Measurements from ENCODE around the gene GTF3C5. TPM values are rescaled to one million over a fixed set of nuclear protein-coding genes. Genes with fewer than 3 reads are reported as not detected.

The GTF3C5 gene
- total RNA-seq, 1 experiment from 2014 or later = 104 TPM

DNA sequence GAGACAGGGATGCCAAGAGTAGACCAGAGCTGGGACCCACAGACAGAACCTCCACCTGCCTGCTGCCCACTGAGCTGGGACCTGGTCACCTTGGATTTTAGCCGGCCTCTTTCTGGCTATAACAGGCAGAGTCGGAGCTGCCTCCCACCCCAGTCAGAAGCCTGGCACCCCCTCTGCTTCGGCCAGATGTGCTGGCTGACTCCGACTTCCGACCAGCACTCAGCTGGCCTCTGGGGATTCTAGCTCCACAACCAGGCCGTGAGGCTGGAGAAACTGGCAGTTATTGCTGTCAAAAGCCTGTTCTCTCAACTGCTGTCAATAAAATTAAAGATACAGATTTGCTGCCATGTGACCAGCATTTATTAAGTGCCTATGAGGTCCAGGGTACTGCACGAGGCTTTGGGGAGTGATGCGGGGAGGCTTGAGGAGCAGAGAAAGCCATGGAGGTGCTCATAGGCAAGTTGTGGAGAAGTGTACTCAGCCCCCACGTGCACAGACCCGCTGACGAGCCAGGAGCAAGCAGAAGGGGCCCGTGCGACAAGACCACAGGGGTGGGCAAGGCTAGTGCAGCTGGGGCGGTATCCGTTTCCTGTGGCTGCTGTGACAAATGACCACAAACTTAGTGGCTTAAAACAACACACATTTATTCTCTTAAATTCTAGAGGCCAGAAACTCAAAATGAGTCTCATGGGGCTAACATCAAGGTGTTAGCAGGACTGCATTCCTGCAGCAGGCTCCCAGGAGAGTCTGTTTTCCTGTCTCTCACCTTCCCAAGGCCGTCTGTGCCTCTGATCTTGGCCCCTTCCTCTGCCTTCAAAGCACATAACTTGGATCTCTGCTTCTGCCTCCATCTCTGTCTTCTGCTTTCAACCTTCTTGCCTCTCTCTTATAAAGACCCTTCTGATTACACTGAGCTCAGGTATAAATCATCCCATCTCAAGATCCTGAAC, 39.2 kb upstream of the GTF3C5 start:
- TF ChIP-seq, protein P1, sequence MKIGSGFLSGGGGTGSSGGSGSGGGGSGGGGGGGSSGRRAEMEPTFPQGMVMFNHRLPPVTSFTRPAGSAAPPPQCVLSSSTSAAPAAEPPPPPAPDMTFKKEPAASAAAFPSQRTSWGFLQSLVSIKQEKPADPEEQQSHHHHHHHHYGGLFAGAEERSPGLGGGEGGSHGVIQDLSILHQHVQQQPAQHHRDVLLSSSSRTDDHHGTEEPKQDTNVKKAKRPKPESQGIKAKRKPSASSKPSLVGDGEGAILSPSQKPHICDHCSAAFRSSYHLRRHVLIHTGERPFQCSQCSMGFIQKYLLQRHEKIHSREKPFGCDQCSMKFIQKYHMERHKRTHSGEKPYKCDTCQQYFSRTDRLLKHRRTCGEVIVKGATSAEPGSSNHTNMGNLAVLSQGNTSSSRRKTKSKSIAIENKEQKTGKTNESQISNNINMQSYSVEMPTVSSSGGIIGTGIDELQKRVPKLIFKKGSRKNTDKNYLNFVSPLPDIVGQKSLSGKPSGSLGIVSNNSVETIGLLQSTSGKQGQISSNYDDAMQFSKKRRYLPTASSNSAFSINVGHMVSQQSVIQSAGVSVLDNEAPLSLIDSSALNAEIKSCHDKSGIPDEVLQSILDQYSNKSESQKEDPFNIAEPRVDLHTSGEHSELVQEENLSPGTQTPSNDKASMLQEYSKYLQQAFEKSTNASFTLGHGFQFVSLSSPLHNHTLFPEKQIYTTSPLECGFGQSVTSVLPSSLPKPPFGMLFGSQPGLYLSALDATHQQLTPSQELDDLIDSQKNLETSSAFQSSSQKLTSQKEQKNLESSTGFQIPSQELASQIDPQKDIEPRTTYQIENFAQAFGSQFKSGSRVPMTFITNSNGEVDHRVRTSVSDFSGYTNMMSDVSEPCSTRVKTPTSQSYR (CRISPR knock-in tag; IDR thresholded peaks at IDR 0.05) = no peak
- TF ChIP-seq, protein P2, sequence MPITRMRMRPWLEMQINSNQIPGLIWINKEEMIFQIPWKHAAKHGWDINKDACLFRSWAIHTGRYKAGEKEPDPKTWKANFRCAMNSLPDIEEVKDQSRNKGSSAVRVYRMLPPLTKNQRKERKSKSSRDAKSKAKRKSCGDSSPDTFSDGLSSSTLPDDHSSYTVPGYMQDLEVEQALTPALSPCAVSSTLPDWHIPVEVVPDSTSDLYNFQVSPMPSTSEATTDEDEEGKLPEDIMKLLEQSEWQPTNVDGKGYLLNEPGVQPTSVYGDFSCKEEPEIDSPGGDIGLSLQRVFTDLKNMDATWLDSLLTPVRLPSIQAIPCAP (CRISPR knock-in tag; IDR thresholded peaks at IDR 0.05) = no peak
- TF ChIP-seq ZNF423 (CRISPR knock-in tag; IDR thresholded peaks at IDR 0.05) (no peak), TCF7 (CRISPR knock-in tag; IDR thresholded peaks at IDR 0.05; ENCODE audit: low read depth) (no peak), MXD4 (CRISPR knock-in tag; IDR thresholded peaks at IDR 0.05; ENCODE audit: borderline replicate concordance) (no peak), JUN (CRISPR knock-in tag; IDR thresholded peaks at IDR 0.05) (no peak), SOX15 (CRISPR knock-in tag; IDR thresholded peaks at IDR 0.05) (no peak)
- TF ChIP-seq, protein P3, sequence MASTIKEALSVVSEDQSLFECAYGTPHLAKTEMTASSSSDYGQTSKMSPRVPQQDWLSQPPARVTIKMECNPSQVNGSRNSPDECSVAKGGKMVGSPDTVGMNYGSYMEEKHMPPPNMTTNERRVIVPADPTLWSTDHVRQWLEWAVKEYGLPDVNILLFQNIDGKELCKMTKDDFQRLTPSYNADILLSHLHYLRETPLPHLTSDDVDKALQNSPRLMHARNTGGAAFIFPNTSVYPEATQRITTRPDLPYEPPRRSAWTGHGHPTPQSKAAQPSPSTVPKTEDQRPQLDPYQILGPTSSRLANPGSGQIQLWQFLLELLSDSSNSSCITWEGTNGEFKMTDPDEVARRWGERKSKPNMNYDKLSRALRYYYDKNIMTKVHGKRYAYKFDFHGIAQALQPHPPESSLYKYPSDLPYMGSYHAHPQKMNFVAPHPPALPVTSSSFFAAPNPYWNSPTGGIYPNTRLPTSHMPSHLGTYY (CRISPR knock-in tag; IDR thresholded peaks at IDR 0.05) = no peak
- TF ChIP-seq, protein P4, sequence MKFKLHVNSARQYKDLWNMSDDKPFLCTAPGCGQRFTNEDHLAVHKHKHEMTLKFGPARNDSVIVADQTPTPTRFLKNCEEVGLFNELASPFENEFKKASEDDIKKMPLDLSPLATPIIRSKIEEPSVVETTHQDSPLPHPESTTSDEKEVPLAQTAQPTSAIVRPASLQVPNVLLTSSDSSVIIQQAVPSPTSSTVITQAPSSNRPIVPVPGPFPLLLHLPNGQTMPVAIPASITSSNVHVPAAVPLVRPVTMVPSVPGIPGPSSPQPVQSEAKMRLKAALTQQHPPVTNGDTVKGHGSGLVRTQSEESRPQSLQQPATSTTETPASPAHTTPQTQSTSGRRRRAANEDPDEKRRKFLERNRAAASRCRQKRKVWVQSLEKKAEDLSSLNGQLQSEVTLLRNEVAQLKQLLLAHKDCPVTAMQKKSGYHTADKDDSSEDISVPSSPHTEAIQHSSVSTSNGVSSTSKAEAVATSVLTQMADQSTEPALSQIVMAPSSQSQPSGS (CRISPR knock-in tag; IDR thresholded peaks at IDR 0.05; ENCODE audit: borderline replicate concordance, low read depth) = no peak
- TF ChIP-seq, protein P5, sequence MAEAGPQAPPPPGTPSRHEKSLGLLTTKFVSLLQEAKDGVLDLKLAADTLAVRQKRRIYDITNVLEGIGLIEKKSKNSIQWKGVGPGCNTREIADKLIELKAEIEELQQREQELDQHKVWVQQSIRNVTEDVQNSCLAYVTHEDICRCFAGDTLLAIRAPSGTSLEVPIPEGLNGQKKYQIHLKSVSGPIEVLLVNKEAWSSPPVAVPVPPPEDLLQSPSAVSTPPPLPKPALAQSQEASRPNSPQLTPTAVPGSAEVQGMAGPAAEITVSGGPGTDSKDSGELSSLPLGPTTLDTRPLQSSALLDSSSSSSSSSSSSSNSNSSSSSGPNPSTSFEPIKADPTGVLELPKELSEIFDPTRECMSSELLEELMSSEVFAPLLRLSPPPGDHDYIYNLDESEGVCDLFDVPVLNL (CRISPR knock-in tag; IDR thresholded peaks at IDR 0.05; ENCODE audit: borderline replicate concordance, low read depth) = no peak
- peaks cover 3% of the 10 kb centered on the region; the same call in 1 of the 2 replicates for H3K27me3 Mint-ChIP-seq (ENCODE audit: low read depth)
- H3K27ac Mint-ChIP-seq = no peak overlapping the region
- ATAC-seq (no peak), DNase-seq (ENCODE audit: low spot score) (peak; percentile 5)
- no peaks in the 10 kb centered on the region for H3K36me3 Mint-ChIP-seq
- peaks cover 5% of the 10 kb centered on the region for H3K9me3 Mint-ChIP-seq
- ChIA-PET CTCF (interaction anchor here (1.3 to 3.4 kb wide), 2 partner anchors 14 to 31 kb away, joined by 5 to 23 read pairs; partner anchors contain the start of gene GFI1B), POLR2A (no interaction called here)
- no peak overlapping the region for H3K4me3 Mint-ChIP-seq
- peaks cover 37% of the 10 kb centered on the region for H3K4me1 Mint-ChIP-seq

DNA sequence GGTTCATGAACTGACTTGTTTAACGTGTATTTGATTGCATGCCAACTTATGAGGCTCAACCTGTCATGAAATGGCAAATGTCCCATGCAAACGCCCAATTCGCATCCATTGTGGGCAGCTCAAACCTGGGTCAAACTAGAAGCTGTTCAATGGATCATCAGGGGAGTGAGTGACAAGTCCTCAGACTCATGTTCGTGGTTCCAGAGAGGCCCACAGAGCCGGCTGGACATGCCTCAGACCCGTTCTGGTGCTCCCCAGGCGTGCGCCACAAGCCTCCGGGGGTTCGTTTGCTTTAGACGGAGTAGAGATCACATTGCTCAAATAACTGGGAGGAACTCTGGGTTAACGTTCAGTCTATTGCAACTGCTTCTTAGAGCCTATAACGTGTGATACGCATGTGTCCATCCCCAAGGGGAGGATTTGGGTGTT, 37.3 kb upstream of the GTF3C5 start:
- Mint-ChIP-seq H3K4me3 (no peak overlapping the region), H3K27me3 (ENCODE audit: low read depth) (peaks cover 3% of the 10 kb centered on the region; the same call in 1 of the 2 replicates), H3K9me3 (peaks cover 5% of the 10 kb centered on the region), H3K4me1 (peaks cover 37% of the 10 kb centered on the region), H3K36me3 (no peaks in the 10 kb centered on the region), H3K27ac (no peak overlapping the region)
- ChIA-PET POLR2A (interaction anchor here (0.5 kb wide), 1 partner anchor 46 kb away, joined by 3 read pairs; no protein-coding TSS in a partner anchor), CTCF (interaction anchor here (1.7 to 3.8 kb wide), 4 partner anchors 10 to 31 kb away, joined by 5 to 25 read pairs (median 8); partner anchors contain the start of gene GFI1B)
- DNase-seq (ENCODE audit: low spot score) (no peak), ATAC-seq (no peak)
- TF ChIP-seq, protein P6, sequence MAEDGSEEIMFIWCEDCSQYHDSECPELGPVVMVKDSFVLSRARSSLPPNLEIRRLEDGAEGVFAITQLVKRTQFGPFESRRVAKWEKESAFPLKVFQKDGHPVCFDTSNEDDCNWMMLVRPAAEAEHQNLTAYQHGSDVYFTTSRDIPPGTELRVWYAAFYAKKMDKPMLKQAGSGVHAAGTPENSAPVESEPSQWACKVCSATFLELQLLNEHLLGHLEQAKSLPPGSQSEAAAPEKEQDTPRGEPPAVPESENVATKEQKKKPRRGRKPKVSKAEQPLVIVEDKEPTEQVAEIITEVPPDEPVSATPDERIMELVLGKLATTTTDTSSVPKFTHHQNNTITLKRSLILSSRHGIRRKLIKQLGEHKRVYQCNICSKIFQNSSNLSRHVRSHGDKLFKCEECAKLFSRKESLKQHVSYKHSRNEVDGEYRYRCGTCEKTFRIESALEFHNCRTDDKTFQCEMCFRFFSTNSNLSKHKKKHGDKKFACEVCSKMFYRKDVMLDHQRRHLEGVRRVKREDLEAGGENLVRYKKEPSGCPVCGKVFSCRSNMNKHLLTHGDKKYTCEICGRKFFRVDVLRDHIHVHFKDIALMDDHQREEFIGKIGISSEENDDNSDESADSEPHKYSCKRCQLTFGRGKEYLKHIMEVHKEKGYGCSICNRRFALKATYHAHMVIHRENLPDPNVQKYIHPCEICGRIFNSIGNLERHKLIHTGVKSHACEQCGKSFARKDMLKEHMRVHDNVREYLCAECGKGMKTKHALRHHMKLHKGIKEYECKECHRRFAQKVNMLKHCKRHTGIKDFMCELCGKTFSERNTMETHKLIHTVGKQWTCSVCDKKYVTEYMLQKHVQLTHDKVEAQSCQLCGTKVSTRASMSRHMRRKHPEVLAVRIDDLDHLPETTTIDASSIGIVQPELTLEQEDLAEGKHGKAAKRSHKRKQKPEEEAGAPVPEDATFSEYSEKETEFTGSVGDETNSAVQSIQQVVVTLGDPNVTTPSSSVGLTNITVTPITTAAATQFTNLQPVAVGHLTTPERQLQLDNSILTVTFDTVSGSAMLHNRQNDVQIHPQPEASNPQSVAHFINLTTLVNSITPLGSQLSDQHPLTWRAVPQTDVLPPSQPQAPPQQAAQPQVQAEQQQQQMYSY (CRISPR knock-in tag; IDR thresholded peaks at IDR 0.05) = no peak
- TF ChIP-seq, protein P7, sequence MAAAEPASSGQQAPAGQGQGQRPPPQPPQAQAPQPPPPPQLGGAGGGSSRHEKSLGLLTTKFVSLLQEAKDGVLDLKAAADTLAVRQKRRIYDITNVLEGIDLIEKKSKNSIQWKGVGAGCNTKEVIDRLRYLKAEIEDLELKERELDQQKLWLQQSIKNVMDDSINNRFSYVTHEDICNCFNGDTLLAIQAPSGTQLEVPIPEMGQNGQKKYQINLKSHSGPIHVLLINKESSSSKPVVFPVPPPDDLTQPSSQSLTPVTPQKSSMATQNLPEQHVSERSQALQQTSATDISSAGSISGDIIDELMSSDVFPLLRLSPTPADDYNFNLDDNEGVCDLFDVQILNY (CRISPR knock-in tag; IDR thresholded peaks at IDR 0.05) = no peak
- TF ChIP-seq ETV6 (CRISPR knock-in tag; IDR thresholded peaks at IDR 0.05) (no peak), NR2C2 (CRISPR knock-in tag; IDR thresholded peaks at IDR 0.05) (no peak), NFYB (CRISPR knock-in tag; conservative IDR thresholded peaks at IDR 0.05; ENCODE audit: low read depth) (no peak), JUN (CRISPR knock-in tag; IDR thresholded peaks at IDR 0.05) (no peak)
- TF ChIP-seq, protein P8, sequence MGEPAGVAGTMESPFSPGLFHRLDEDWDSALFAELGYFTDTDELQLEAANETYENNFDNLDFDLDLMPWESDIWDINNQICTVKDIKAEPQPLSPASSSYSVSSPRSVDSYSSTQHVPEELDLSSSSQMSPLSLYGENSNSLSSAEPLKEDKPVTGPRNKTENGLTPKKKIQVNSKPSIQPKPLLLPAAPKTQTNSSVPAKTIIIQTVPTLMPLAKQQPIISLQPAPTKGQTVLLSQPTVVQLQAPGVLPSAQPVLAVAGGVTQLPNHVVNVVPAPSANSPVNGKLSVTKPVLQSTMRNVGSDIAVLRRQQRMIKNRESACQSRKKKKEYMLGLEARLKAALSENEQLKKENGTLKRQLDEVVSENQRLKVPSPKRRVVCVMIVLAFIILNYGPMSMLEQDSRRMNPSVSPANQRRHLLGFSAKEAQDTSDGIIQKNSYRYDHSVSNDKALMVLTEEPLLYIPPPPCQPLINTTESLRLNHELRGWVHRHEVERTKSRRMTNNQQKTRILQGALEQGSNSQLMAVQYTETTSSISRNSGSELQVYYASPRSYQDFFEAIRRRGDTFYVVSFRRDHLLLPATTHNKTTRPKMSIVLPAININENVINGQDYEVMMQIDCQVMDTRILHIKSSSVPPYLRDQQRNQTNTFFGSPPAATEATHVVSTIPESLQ (CRISPR knock-in tag; IDR thresholded peaks at IDR 0.05) = no peak
- TF ChIP-seq, protein P9, sequence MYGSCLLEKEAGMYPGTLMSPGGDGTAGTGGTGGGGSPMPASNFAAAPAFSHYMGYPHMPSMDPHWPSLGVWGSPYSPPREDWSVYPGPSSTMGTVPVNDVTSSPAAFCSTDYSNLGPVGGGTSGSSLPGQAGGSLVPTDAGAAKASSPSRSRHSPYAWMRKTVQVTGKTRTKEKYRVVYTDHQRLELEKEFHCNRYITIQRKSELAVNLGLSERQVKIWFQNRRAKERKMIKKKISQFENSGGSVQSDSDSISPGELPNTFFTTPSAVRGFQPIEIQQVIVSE (CRISPR knock-in tag; IDR thresholded peaks at IDR 0.05; ENCODE audit: borderline replicate concordance) = no peak

Measured in WTC11 (cell line).